ENCODE measurements around the gene THOC5. TPM values are rescaled to one million over a fixed set of nuclear protein-coding genes. Genes with fewer than 3 reads are reported as not detected.

Gene THOC5
- total RNA-seq, 2 experiments from 2014 or later = 35.9 to 56.7 TPM

DNA sequence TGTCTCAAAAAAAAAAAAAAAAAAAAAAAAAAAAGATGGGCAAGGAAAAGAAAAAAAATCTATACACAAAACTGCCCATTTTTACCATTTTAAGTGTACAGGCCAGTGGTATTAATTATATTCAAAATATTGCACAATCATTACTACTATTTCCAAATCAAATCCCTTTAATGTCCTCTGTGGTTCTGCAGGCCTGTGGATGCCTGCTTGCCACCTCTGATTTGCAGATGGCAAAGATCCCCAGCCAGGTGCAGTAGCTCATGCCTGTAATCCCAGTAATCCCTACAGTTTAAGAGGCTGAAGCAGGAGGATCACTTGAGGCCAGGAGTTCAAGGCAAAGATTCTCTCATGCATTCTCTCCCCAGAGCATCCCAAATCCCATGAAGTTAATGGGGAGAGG is 95.0 kb downstream of the THOC5 start:
- no peaks in the 10 kb centered on the region for H3K9me3 ChIP-seq (ENCODE audit: low read length)
- no peak overlapping the region for H3K27ac ChIP-seq (ENCODE audit: low read depth, low read length, poor library complexity, severe bottlenecking)
- POLR2A ChIA-PET = no interaction called here
- H4K20me1 ChIP-seq (ENCODE audit: insufficient read depth, low read length) = no peaks in the 10 kb centered on the region
- intact Hi-C loops (cut with micrococcal nuclease; ENCODE audit: unreplicated experiment) = no loop called here
- no peaks in the 10 kb centered on the region for H3K9me2 ChIP-seq (ENCODE audit: insufficient read depth, low read length)
- no TSS peak for BruUV-seq (replicated peaks)
- H3K4me2 ChIP-seq (ENCODE audit: low read length) = no peak overlapping the region
- CTCF ChIA-PET (ENCODE audit: unreplicated experiment) = no interaction called here
- H3K4me3 ChIP-seq (ENCODE audit: low read depth, low read length, poor library complexity, severe bottlenecking) = no peak overlapping the region
- H3K36me3 ChIP-seq (ENCODE audit: insufficient read depth, low read length) = no peaks in the 10 kb centered on the region
- H3K79me2 ChIP-seq (ENCODE audit: insufficient read depth, low read depth, low read length) = no peaks in the 10 kb centered on the region
- TF ChIP-seq, protein P1, sequence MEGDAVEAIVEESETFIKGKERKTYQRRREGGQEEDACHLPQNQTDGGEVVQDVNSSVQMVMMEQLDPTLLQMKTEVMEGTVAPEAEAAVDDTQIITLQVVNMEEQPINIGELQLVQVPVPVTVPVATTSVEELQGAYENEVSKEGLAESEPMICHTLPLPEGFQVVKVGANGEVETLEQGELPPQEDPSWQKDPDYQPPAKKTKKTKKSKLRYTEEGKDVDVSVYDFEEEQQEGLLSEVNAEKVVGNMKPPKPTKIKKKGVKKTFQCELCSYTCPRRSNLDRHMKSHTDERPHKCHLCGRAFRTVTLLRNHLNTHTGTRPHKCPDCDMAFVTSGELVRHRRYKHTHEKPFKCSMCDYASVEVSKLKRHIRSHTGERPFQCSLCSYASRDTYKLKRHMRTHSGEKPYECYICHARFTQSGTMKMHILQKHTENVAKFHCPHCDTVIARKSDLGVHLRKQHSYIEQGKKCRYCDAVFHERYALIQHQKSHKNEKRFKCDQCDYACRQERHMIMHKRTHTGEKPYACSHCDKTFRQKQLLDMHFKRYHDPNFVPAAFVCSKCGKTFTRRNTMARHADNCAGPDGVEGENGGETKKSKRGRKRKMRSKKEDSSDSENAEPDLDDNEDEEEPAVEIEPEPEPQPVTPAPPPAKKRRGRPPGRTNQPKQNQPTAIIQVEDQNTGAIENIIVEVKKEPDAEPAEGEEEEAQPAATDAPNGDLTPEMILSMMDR (conservative IDR thresholded peaks at IDR 0.05; ENCODE audit: low read length) = no peak
- no peak for TF ChIP-seq EZH2phosphoT487 (IDR thresholded peaks at IDR 0.05; ENCODE audit: borderline replicate concordance, low read depth, low read length)
- H3K4me1 ChIP-seq (ENCODE audit: insufficient read depth, low read length, poor library complexity, severe bottlenecking) = no peaks in the 10 kb centered on the region
- no peak overlapping the region for H2AFZ ChIP-seq (ENCODE audit: low read length)
- no peak for DNase-seq (ENCODE audit: low spot score)

DNA sequence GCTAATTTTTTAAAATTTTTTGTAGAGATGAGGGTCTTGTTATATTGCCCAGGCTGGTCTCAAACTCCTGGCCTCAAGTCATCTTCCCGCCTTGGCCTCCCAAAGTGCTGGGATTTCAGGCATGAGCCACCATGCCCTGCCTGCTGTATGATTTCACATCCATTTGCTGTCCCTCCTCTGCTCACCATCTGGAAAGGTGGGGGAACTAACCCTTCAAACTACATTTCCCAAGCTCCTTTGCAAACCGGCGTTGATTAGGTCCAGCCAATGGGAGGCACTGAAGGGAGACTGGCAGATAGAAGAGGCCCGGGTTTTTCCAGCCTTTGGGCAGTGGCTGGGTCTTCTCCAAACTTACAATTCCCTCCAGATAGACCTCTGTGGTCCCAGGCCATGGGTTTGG is 95.8 kb downstream of the THOC5 start:
- H3K9me3 ChIP-seq (ENCODE audit: low read length) = no peaks in the 10 kb centered on the region
- no TSS peak for BruUV-seq (replicated peaks)
- H3K4me3 ChIP-seq (ENCODE audit: low read depth, low read length, poor library complexity, severe bottlenecking) = no peak overlapping the region
- no peaks in the 10 kb centered on the region for H4K20me1 ChIP-seq (ENCODE audit: insufficient read depth, low read length)
- ChIA-PET POLR2A (interaction anchor here (0.5 kb wide), 1 partner anchor 66 kb away, joined by 3 read pairs; no protein-coding TSS in a partner anchor), CTCF (ENCODE audit: unreplicated experiment) (no interaction called here)
- no peak overlapping the region for H3K4me2 ChIP-seq (ENCODE audit: low read length)
- H3K9me2 ChIP-seq (ENCODE audit: insufficient read depth, low read length) = no peaks in the 10 kb centered on the region
- intact Hi-C loops (cut with micrococcal nuclease; ENCODE audit: unreplicated experiment) = no loop called here
- no peak overlapping the region for H3K27ac ChIP-seq (ENCODE audit: low read depth, low read length, poor library complexity, severe bottlenecking)
- no peaks in the 10 kb centered on the region for H3K79me2 ChIP-seq (ENCODE audit: insufficient read depth, low read depth, low read length)
- H2AFZ ChIP-seq (ENCODE audit: low read length) = peak overlapping the region; percentile 59
- no peaks in the 10 kb centered on the region for H3K36me3 ChIP-seq (ENCODE audit: insufficient read depth, low read length)
- H3K4me1 ChIP-seq (ENCODE audit: insufficient read depth, low read length, poor library complexity, severe bottlenecking) = no peaks in the 10 kb centered on the region
- no peak for TF ChIP-seq EZH2phosphoT487 (IDR thresholded peaks at IDR 0.05; ENCODE audit: borderline replicate concordance, low read depth, low read length)
- TF ChIP-seq, protein P1 (conservative IDR thresholded peaks at IDR 0.05; ENCODE audit: low read length) = no peak
- DNase-seq (ENCODE audit: low spot score) = peak; percentile 52

DNA sequence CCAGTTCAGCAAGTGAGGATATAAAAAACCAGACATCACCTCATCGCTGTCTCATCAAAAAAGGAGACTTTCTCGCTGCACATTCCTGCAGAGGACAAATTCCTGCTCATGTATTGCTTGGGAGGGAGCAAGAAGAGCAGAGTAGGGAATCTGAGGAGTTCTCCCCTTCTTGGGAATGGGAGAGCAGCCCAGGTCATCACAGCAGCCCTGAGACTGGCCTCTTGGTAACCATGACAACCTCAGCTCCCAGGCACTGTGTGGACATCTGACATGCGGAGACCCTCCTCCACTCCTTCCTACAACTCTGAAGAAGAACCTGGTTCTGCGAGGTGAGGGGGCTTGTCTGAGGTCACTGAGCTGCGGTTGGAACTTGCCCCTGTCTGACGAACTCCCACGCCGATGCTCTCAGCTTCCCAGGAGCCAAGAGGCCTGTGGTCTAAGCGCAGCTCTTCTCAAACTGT is 97.3 kb downstream of the THOC5 start:
- CTCF ChIA-PET (ENCODE audit: unreplicated experiment) = no interaction called here
- intact Hi-C loops (cut with micrococcal nuclease; ENCODE audit: unreplicated experiment) = no loop called here
- TF ChIP-seq, protein P1 (conservative IDR thresholded peaks at IDR 0.05; ENCODE audit: low read length) = no peak
- no peak for TF ChIP-seq EZH2phosphoT487 (IDR thresholded peaks at IDR 0.05; ENCODE audit: borderline replicate concordance, low read depth, low read length)

More for the DNA sequence above, 97.3 kb downstream of the THOC5 start:
- Histone ChIP-seq H3K4me3 (ENCODE audit: low read depth, low read length, poor library complexity, severe bottlenecking) (no peak overlapping the region), H3K9me2 (ENCODE audit: insufficient read depth, low read length) (no peaks in the 10 kb centered on the region), H3K9me3 (ENCODE audit: low read length) (no peaks in the 10 kb centered on the region), H3K27ac (ENCODE audit: low read depth, low read length, poor library complexity, severe bottlenecking) (no peak overlapping the region), H3K4me2 (ENCODE audit: low read length) (no peak overlapping the region), H3K79me2 (ENCODE audit: insufficient read depth, low read depth, low read length) (no peaks in the 10 kb centered on the region), H3K36me3 (ENCODE audit: insufficient read depth, low read length) (no peaks in the 10 kb centered on the region), H2AFZ (ENCODE audit: low read length) (no peak overlapping the region), H4K20me1 (ENCODE audit: insufficient read depth, low read length) (no peaks in the 10 kb centered on the region), H3K4me1 (ENCODE audit: insufficient read depth, low read length, poor library complexity, severe bottlenecking) (no peaks in the 10 kb centered on the region)
- no peak for DNase-seq (ENCODE audit: low spot score)
- POLR2A ChIA-PET = no interaction called here
- no TSS peak for BruUV-seq (replicated peaks)

Other genes with a start within 250 kb of the THOC5 start
- gene GAS2L1, start 247.1 kb downstream of the THOC5 start, total RNA-seq (2014; rRNA removed; shearing (Covaris generic)) = not detected in 2 replicates
- not detected in 2 replicates for gene GAS2L1, start 247.1 kb downstream of the THOC5 start, total RNA-seq (2022)
- 2.7 and 5.2 TPM in 2 replicates for gene RASL10A, start 238.1 kb downstream of the THOC5 start, total RNA-seq (2014; rRNA removed; shearing (Covaris generic))
- 23.3 and 23.7 TPM in 2 replicates for gene RASL10A, start 238.1 kb downstream of the THOC5 start, total RNA-seq (2022)
- 84.6 and 111 TPM in 2 replicates for gene AP1B1, start 165.2 kb downstream of the THOC5 start, total RNA-seq (2014; rRNA removed; shearing (Covaris generic))
- 156 and 162 TPM in 2 replicates for gene AP1B1, start 165.2 kb downstream of the THOC5 start, total RNA-seq (2022)
- gene RFPL1, start 115.2 kb downstream of the THOC5 start, total RNA-seq (2014; rRNA removed; shearing (Covaris generic)) = not detected in 2 replicates
- not detected in 2 replicates for gene RFPL1, start 115.2 kb downstream of the THOC5 start, total RNA-seq (2022)
- not detected in 2 replicates for gene NEFH, start 73.5 kb downstream of the THOC5 start, total RNA-seq (2014; rRNA removed; shearing (Covaris generic))
- gene NEFH, start 73.5 kb downstream of the THOC5 start, total RNA-seq (2022) = not detected in 2 replicates
- gene NIPSNAP1, start 27.4 kb upstream of the THOC5 start, total RNA-seq (2014; rRNA removed; shearing (Covaris generic)) = 49.4 and 51.8 TPM in 2 replicates
- 61.1 and 61.9 TPM in 2 replicates for gene NIPSNAP1, start 27.4 kb upstream of the THOC5 start, total RNA-seq (2022)
- 20.8 and 22.2 TPM in 2 replicates for gene NF2, start 49.9 kb upstream of the THOC5 start, total RNA-seq (2014; rRNA removed; shearing (Covaris generic))
- gene NF2, start 49.9 kb upstream of the THOC5 start, total RNA-seq (2022) = 31.6 and 34.8 TPM in 2 replicates
- 0.06 and 0.23 TPM in 2 replicates for gene CABP7, start 166.2 kb upstream of the THOC5 start, total RNA-seq (2014; rRNA removed; shearing (Covaris generic))
- gene CABP7, start 166.2 kb upstream of the THOC5 start, total RNA-seq (2022) = 0.18 TPM in 1 of 2 replicates, not detected in the other
- 19.1 and 22.1 TPM in 2 replicates for gene ZMAT5, start 213.2 kb upstream of the THOC5 start, total RNA-seq (2014; rRNA removed; shearing (Covaris generic))
- gene ZMAT5, start 213.2 kb upstream of the THOC5 start, total RNA-seq (2022) = 20.4 and 21.2 TPM in 2 replicates
- 85.9 and 108 TPM in 2 replicates for gene UQCR10, start 213.6 kb upstream of the THOC5 start, total RNA-seq (2014; rRNA removed; shearing (Covaris generic))
- 104 and 111 TPM in 2 replicates for gene UQCR10, start 213.6 kb upstream of the THOC5 start, total RNA-seq (2022)

All from OCI-LY7 (cell line).